ENCODE measurements around the gene STUB1.

The STUB1 gene

DNA sequence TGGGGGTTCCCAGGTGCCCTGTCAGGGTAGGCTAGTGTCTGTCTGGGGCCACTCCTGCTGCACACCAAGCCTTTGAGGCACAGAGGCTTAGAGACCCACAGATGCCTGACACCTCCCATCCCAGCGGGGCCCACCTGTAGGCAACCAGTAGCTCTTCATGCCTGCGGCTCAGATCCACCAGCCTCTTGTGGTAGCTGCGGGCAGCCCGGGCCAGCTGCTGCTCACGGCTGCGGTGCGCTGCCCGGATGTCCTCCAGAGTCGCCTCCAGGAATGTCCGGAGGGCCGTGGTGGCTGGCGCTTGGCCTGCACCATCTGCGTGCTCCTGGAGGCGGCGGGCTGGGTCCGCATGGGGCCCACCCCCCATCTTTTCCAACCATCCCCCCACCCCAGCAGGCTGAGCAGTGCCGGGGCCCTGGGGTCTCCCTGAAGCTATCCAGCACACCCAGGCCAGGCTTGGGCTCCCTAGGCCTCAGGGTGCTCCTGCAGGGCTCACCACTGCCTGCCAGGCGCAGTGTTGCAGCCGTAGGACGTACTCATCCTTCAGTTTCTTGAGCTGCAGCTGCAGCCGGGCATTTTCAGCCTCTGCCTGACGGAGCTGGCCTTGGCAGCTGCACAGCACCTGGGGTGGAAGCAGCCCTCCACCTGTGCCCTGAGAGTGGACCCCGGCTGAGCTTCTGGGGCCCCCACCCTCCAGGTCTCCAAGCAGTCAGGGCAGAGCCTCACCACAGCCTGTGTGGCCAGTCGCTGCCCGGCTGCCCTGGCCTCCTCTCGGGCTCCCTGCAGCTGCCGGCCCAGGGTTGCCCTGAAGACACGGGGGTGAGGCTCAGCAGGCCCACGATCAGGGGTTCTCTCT lies 44.2 kb downstream of the STUB1 start:
- no peak for DNase-seq (ENCODE audit: low read depth in 2 of 2)
- no peak overlapping the region for H3K4me3 ChIP-seq (replicated peaks in 1 of 2; ENCODE audit: low read depth in 2 of 2, low read length in 2 of 2)
- TF ChIP-seq, protein P1, sequence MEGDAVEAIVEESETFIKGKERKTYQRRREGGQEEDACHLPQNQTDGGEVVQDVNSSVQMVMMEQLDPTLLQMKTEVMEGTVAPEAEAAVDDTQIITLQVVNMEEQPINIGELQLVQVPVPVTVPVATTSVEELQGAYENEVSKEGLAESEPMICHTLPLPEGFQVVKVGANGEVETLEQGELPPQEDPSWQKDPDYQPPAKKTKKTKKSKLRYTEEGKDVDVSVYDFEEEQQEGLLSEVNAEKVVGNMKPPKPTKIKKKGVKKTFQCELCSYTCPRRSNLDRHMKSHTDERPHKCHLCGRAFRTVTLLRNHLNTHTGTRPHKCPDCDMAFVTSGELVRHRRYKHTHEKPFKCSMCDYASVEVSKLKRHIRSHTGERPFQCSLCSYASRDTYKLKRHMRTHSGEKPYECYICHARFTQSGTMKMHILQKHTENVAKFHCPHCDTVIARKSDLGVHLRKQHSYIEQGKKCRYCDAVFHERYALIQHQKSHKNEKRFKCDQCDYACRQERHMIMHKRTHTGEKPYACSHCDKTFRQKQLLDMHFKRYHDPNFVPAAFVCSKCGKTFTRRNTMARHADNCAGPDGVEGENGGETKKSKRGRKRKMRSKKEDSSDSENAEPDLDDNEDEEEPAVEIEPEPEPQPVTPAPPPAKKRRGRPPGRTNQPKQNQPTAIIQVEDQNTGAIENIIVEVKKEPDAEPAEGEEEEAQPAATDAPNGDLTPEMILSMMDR (IDR thresholded peaks at IDR 0.05; ENCODE audit: low read depth, low read length) = no peak

DNA sequence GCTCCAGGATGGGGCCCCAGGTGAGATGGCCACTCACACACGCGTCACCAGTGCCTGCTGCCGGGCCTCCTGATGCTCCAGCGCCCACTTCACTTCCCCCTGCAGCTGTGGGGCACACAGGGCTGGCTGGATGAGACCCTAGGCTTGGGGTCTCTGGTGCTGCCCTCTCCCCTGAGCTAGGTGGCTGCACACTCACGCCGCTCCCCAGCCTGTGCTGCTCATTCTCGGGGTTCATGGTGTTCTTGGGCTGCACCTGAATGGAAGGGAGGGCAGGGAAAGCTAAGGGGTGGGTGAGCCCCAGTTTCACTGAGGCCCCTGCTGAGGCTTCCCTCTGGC lies 44.8 kb downstream of the STUB1 start:
- no peak overlapping the region for H3K4me3 ChIP-seq (replicated peaks in 1 of 2; ENCODE audit: low read depth in 2 of 2, low read length in 2 of 2)
- TF ChIP-seq, protein P1 (IDR thresholded peaks at IDR 0.05; ENCODE audit: low read depth, low read length) = no peak
- no peak for DNase-seq (ENCODE audit: low read depth in 2 of 2)

DNA sequence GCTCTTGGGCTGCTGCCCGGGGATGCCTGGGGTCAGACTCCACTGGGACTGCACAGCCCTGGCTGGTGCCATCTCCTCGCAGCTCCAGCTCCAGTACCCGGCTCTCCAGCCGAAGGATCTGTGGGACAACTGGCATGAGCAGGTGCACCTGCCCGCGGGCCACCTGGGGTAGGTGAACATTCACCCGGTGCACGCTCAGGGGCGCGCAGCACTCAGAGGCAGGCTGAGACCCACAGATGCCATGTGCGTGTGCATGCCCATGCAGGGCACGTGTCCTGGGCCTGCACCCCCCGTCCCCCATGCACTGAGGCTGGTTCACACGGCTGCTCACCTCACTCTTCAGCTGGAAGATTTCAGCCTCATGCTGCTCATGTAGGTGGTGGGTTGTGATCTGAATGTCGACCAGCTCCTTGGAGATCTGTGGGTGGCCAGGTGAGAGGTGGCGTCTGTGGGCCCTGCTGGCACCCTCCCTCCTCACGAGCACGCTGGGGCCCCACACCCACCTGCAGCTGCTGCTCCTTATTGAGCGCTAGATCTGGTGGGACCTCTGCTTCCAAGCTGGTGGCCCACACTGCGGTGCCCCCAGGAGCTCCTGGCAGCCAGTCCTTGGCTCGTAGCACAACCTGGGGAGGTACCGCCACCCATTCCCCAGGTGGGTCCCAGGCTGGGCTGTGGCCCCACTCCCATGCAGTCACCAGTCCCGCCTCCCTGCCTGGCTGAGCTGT lies 45.4 kb downstream of the STUB1 start:
- TF ChIP-seq, protein P1 (IDR thresholded peaks at IDR 0.05; ENCODE audit: low read depth, low read length) = no peak
- no peak for DNase-seq (ENCODE audit: low read depth in 2 of 2)
- H3K4me3 ChIP-seq (replicated peaks in 1 of 2; ENCODE audit: low read depth in 2 of 2, low read length in 2 of 2) = no peak overlapping the region

GRCh38 chr16:726188-726437 lies 45.9 kb downstream of the STUB1 start:
- no peak overlapping the region for H3K4me3 ChIP-seq (replicated peaks in 1 of 2; ENCODE audit: low read depth in 2 of 2, low read length in 2 of 2)
- TF ChIP-seq, protein P1 (IDR thresholded peaks at IDR 0.05; ENCODE audit: low read depth, low read length) = no peak
- DNase-seq (ENCODE audit: low read depth in 2 of 2) = no peak

- peak in 1 of 2 donors; percentile 63 for DNase-seq (ENCODE audit: low read depth in 2 of 2)
- H3K4me3 ChIP-seq (replicated peaks in 1 of 2; ENCODE audit: low read depth in 2 of 2, low read length in 2 of 2) = peak within 1 kb of the TSS; percentile 63 to 81
- TF ChIP-seq, protein P1 (IDR thresholded peaks at IDR 0.05; ENCODE audit: low read depth, low read length) = no peak
These were observed 46.5 kb downstream of the STUB1 start, which contains the start of the genes CCDC78 and HAGHL for GRCh38 chr16:726438-727290. TSS of gene CCDC78 (minus strand) at chr16:726443. CDS start at chr16:726367, 76 bp downstream. TSS of gene HAGHL (plus strand) at chr16:727106. CDS start at chr16:727510, 404 bp downstream.

DNA sequence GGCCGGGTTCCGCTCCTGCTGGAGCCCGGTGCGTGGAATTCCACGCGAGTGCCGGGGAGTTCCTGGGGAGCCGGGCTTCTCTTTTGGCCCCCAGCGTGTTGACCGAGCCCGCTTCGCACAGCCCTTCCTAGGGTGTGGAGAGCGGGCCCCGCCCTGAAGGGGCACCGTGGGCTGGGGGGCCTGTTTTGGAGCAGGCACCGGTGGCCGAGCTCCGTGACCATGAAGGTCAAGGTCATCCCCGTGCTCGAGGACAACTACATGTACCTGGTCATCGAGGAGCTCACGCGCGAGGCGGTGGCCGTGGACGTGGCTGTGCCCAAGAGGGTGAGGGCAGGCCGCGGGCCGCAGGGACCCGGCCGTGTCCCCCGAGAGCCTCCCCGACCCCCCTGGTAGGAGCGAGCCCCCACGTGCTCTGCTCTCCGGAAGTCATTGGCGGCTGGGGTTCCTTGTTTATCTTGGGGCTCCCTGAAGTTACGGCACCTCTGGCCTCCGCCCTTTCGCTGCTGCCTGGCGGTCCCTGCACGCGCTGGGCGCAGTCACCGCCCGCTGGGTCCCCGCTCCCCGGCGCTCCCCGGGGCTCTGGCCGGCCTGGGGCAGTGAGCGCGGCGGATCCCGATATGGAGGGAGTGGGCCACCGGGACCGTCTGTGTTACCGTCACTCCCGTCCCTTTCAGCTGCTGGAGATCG lies 47.2 kb downstream of the STUB1 start:
- peak overlapping the region; percentile 63 to 81 for H3K4me3 ChIP-seq (replicated peaks in 1 of 2; ENCODE audit: low read depth in 2 of 2, low read length in 2 of 2)
- no peak for DNase-seq (ENCODE audit: low read depth in 2 of 2)
- TF ChIP-seq, protein P1 (IDR thresholded peaks at IDR 0.05; ENCODE audit: low read depth, low read length) = no peak

Data from cardiac fibroblast (primary cell).